Bronchial epithelial cell (primary cell): Measurements from ENCODE around the gene MOCS2. TPM values are rescaled to one million over a fixed set of nuclear protein-coding genes. Genes with fewer than 3 reads are reported as not detected.

ENCODE experiments used
- DNase-seq: peaks from one replicate; pipeline ENCODE4 v3.0.0-alpha.2; 2010; ENCODE audit warnings: low read depth
- FAIRE-seq: peaks from 2 replicates; lab custom pipeline; 2011; peaks lifted over from hg19 to GRCh38; lab: Jason Lieb, UNC
- H3K27me3 ChIP-seq: 2 replicates; pipeline ENCODE4 v1.5.1; 2011; ENCODE audit warnings: low read length; ENCODE audit not compliant: control insufficient read depth, insufficient read depth
- H3K36me3 ChIP-seq: 2 replicates; pipeline ENCODE4 v1.5.1; 2011; ENCODE audit warnings: low read length; ENCODE audit not compliant: control insufficient read depth, insufficient read depth
- H3K4me3 ChIP-seq: 2 replicates; pipeline ENCODE4 v1.5.1; 2011; ENCODE audit warnings: mild to moderate bottlenecking, low read depth, low read length, control low read depth
- CTCF ChIP-seq: IDR thresholded peaks from 2 replicates; pipeline ENCODE4 v1.5.1; 2011; ENCODE audit warnings: mild to moderate bottlenecking, moderate library complexity, low read length, control low read depth, inconsistent platforms; ENCODE audit not compliant: insufficient read depth, severe bottlenecking
- total RNA-seq: library from RNA; depleted of rRNA; stranded (reverse); fragments of >200 nt; gene quantifications from 2 replicates; pipeline ENCODE4 v1.2.1, GENCODE V29; 2014

Gene MOCS2
- total RNA-seq, 1 donor from 2014 or later: 15.8 TPM

- no peak for TF ChIP-seq CTCF
- no peak for FAIRE-seq
- no peaks in the 10 kb centered on the region for H3K27me3 ChIP-seq
- no peak overlapping the region for H3K4me3 ChIP-seq
- no peak for DNase-seq
- peaks cover 6% of the 10 kb centered on the region for H3K36me3 ChIP-seq
These were observed 14.3 kb downstream of the MOCS2 start for GRCh38 chr5:53095217-53095616.

- DNase-seq (no peak), FAIRE-seq (no peak)
- no peaks in the 10 kb centered on the region for H3K27me3 ChIP-seq
- TF ChIP-seq CTCF: no peak
- no peak overlapping the region for H3K4me3 ChIP-seq
- peaks cover 9% of the 10 kb centered on the region for H3K36me3 ChIP-seq
These were observed 17.3 kb downstream of the MOCS2 start for GRCh38 chr5:53092242-53092641.

- Histone ChIP-seq H3K36me3 (peaks cover 10% of the 10 kb centered on the region), H3K4me3 (no peak overlapping the region), H3K27me3 (no peaks in the 10 kb centered on the region)
- FAIRE-seq (no peak), DNase-seq (peak; percentile 29)
- no peak for TF ChIP-seq CTCF
These were observed 18.3 kb downstream of the MOCS2 start for GRCh38 chr5:53091289-53091688.

GRCh38 chr5:53090229-53090628 lies 19.3 kb downstream of the MOCS2 start:
- H3K36me3 ChIP-seq: peaks cover 12% of the 10 kb centered on the region
- no peak overlapping the region for H3K4me3 ChIP-seq
- FAIRE-seq: no peak
- DNase-seq: no peak
- no peaks in the 10 kb centered on the region for H3K27me3 ChIP-seq
- TF ChIP-seq CTCF: no peak

GRCh38 chr5:53089481-53089991 lies 20.0 kb downstream of the MOCS2 start:
- no peak for TF ChIP-seq CTCF
- no peak overlapping the region for H3K4me3 ChIP-seq
- H3K36me3 ChIP-seq: peaks cover 12% of the 10 kb centered on the region
- no peak for DNase-seq
- no peaks in the 10 kb centered on the region for H3K27me3 ChIP-seq
- no peak for FAIRE-seq

- peaks cover 16% of the 10 kb centered on the region for H3K36me3 ChIP-seq
- H3K27me3 ChIP-seq: no peaks in the 10 kb centered on the region
- DNase-seq: no peak
- TF ChIP-seq CTCF: no peak
- FAIRE-seq: no peak
- H3K4me3 ChIP-seq: no peak overlapping the region
These were observed 21.9 kb downstream of the MOCS2 start for GRCh38 chr5:53087621-53088121.
